Keratinocyte (primary cell): ENCODE data around the gene BHMT. TPM values are rescaled to one million over a fixed set of nuclear protein-coding genes. Genes with fewer than 3 reads are reported as not detected.

ENCODE experiments used
- DNase-seq: peaks from one replicate; pipeline ENCODE4 v3.0.0-alpha.2; 2011; ENCODE audit warnings: low read depth, missing footprints, low spot score
- FAIRE-seq: peaks from 2 replicates; lab custom pipeline; 2011; peaks lifted over from hg19 to GRCh38; lab: Jason Lieb, UNC
- H2AFZ ChIP-seq: 2 replicates; pipeline ENCODE4 v1.6.0; 2012; ENCODE audit warnings: low read length, control low read depth, inconsistent platforms; ENCODE audit not compliant: control insufficient read depth
- H3K27ac ChIP-seq: 2 replicates; pipeline ENCODE4 v1.5.1; 2011; ENCODE audit warnings: low read length; ENCODE audit not compliant: control insufficient read depth, insufficient read depth
- H3K27me3 ChIP-seq: 3 replicates; pipeline ENCODE4 v1.6.0; 2011; ENCODE audit warnings: low read length; ENCODE audit not compliant: control insufficient read depth, insufficient read depth; ENCODE audit errors: extremely low read depth
- H3K36me3 ChIP-seq, 2 experiments: 2 replicates in 1 of 2; 3 replicates in 1 of 2; pipeline ENCODE4 v1.5.1; 2011; ENCODE audit warnings: low read length in 2 of 2, mild to moderate bottlenecking in 1 of 2; ENCODE audit not compliant: control insufficient read depth in 2 of 2, insufficient read depth in 2 of 2; ENCODE audit errors: extremely low read depth in 1 of 2
- H3K4me1 ChIP-seq: 3 replicates; pipeline ENCODE4 v1.5.1; 2011; ENCODE audit warnings: low read length; ENCODE audit not compliant: control insufficient read depth, insufficient read depth; ENCODE audit errors: extremely low read depth
- H3K4me2 ChIP-seq: 3 replicates; pipeline ENCODE4 v1.6.0; 2011; ENCODE audit warnings: low read depth, low read length; ENCODE audit not compliant: control insufficient read depth, insufficient read depth; ENCODE audit errors: extremely low read depth
- H3K4me3 ChIP-seq, 3 experiments: fragments of 200-600 bp in 1 of 3; sonication (generic) in 1 of 3; 2 replicates in 2 of 3; 3 replicates in 1 of 3; pipeline ENCODE4 v1.5.1; 2011 to 2016; ENCODE audit warnings: low read length in 3 of 3, mild to moderate bottlenecking in 3 of 3, control low read depth in 2 of 3, inconsistent platforms in 1 of 3, low read depth in 1 of 3, mixed read lengths in 1 of 3, mixed run types in 1 of 3, moderate library complexity in 1 of 3; ENCODE audit not compliant: control insufficient read depth in 2 of 3, insufficient read depth in 2 of 3; ENCODE audit errors: extremely low read depth in 1 of 3
- H3K79me2 ChIP-seq: 2 replicates; pipeline ENCODE4 v1.6.0; 2012; ENCODE audit warnings: low read length; ENCODE audit not compliant: control insufficient read depth, insufficient read depth
- H3K9ac ChIP-seq: 3 replicates; pipeline ENCODE4 v1.6.0; 2011; ENCODE audit warnings: low read length; ENCODE audit not compliant: control insufficient read depth, insufficient read depth; ENCODE audit errors: extremely low read depth
- H3K9me1 ChIP-seq: 3 replicates; pipeline ENCODE4 v1.6.0; 2011; ENCODE audit warnings: low read length; ENCODE audit not compliant: control insufficient read depth, insufficient read depth; ENCODE audit errors: extremely low read depth
- H3K9me3 ChIP-seq: 2 replicates; pipeline ENCODE4 v1.5.1; 2012; ENCODE audit warnings: low read depth, low read length; ENCODE audit not compliant: control insufficient read depth
- H4K20me1 ChIP-seq: 3 replicates; pipeline ENCODE4 v1.6.0; 2011; ENCODE audit warnings: low read length; ENCODE audit not compliant: control insufficient read depth, insufficient read depth; ENCODE audit errors: extremely low read depth
- EZH2 ChIP-seq: IDR thresholded peaks from one replicate; pipeline ENCODE4 v1.6.1; 2012; ENCODE audit warnings: inconsistent platforms, mild to moderate bottlenecking, low read length, moderate library complexity
- dilution Hi-C: fragments of 300-500 bp; cut with MboI; formaldehyde crosslinking; loops from one replicate; pipeline ENCODE4 v1.7.0; 2020; ENCODE audit warnings: low sequenced_read_pairs; ENCODE audit not compliant: extremely low pct_ligation_motif_present
- polyA plus RNA-seq, 5 experiments: library from polyadenylated mRNA; depleted of rRNA in 3 of 5; stranded (reverse) in 3 of 5; stranded (forward) in 1 of 5; unstranded in 1 of 5; fragments of >200 nt; gene quantifications; 1 replicate in 1 of 5; 2 replicates in 3 of 5; 3 replicates in 1 of 5; pipeline versions ENCODE4 v1.2.1 to v1.2.3, GENCODE V29; 2011 to 2012; ENCODE audit warnings: missing spikeins in 2 of 5, low read depth in 1 of 5, low replicate concordance in 1 of 5
- TF ChIP-seq, protein P1 (sequence below), 3 experiments: IDR thresholded peaks in 1 of 3; conservative IDR thresholded peaks in 1 of 3; optimal IDR thresholded peaks in 1 of 3; 2 replicates in 2 of 3; 3 replicates in 1 of 3; pipeline versions ENCODE3 to v1.5.1; 2011; ENCODE audit warnings: low read length in 3 of 3, mild to moderate bottlenecking in 3 of 3, moderate library complexity in 2 of 3, control low read depth in 1 of 3, inconsistent platforms in 1 of 3; ENCODE audit not compliant: insufficient read depth in 2 of 3; ENCODE audit errors: extremely low read depth in 1 of 3

BHMT gene
- polyA plus RNA-seq, 1 donor (not counting 4 experiments of a cell fraction or from before 2014, with no cell fraction given): not detected

DNA sequence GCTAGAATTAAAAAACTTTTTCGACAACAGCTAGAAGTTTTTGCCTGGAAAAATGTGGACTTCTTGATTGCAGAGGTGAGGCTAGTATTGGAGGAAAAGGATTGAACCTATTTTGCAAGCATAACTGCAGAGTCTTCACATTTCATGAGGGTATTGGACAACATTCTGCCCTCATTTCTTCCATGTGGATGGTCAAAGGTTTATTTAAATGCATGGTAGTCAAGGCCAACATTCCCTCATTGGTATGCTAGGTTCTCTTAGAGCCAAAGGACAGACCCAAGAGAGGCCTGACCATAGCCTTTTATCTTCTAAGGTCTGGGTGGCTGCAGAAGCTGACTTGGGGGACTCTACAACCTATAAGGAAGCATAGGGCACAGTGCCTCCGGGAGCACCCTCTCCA is 30.8 kb upstream of the BHMT start:
- DNase-seq (no peak), FAIRE-seq (no peak)
- Histone ChIP-seq H3K27me3 (peaks cover 3% of the 10 kb centered on the region), H3K4me1 (no peaks in the 10 kb centered on the region), H3K9me3 (no peaks in the 10 kb centered on the region), H3K27ac (no peak overlapping the region), H3K9me1 (no peaks in the 10 kb centered on the region), H3K4me3 (no peak overlapping the region), H3K79me2 (no peaks in the 10 kb centered on the region), H4K20me1 (no peaks in the 10 kb centered on the region), H3K36me3 (no peaks in the 10 kb centered on the region), H2AFZ (no peak overlapping the region), H3K4me2 (no peak overlapping the region), H3K9ac (no peak overlapping the region)
- TF ChIP-seq EZH2: no peak
- TF ChIP-seq, protein P1, sequence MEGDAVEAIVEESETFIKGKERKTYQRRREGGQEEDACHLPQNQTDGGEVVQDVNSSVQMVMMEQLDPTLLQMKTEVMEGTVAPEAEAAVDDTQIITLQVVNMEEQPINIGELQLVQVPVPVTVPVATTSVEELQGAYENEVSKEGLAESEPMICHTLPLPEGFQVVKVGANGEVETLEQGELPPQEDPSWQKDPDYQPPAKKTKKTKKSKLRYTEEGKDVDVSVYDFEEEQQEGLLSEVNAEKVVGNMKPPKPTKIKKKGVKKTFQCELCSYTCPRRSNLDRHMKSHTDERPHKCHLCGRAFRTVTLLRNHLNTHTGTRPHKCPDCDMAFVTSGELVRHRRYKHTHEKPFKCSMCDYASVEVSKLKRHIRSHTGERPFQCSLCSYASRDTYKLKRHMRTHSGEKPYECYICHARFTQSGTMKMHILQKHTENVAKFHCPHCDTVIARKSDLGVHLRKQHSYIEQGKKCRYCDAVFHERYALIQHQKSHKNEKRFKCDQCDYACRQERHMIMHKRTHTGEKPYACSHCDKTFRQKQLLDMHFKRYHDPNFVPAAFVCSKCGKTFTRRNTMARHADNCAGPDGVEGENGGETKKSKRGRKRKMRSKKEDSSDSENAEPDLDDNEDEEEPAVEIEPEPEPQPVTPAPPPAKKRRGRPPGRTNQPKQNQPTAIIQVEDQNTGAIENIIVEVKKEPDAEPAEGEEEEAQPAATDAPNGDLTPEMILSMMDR (optimal IDR thresholded peaks at IDR 0.05 in 1 of 3, IDR thresholded peaks at IDR 0.05 in 1 of 3, conservative IDR thresholded peaks at IDR 0.05 in 1 of 3; ENCODE audit: extremely low read depth in 1 of 3, insufficient read depth in 2 of 3, low read length in 3 of 3): no peak
- dilution Hi-C loops: no loop called here

DNA sequence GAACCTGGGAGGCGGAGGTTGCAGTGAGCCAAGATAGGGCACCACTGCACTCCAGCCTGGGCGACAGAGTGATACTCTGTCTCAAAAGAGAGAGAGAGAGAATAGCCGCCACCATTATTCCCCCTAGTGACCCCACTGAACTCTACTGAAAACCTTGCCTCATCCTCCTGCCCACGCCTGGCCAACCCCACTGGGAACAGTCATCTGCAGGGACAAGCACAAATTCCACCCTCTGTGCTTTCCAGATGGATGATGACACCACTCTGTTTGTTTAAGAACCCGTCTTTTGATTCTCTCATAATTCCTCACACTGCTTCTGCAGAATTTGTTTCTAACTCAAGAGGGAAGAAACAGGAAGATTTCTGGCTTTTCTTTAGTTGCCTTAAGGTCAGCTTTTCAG is 29.8 kb upstream of the BHMT start:
- Histone ChIP-seq H3K4me1 (no peaks in the 10 kb centered on the region), H4K20me1 (no peaks in the 10 kb centered on the region), H3K9ac (no peak overlapping the region), H3K27ac (no peak overlapping the region), H3K36me3 (no peaks in the 10 kb centered on the region), H3K9me3 (no peaks in the 10 kb centered on the region), H2AFZ (no peak overlapping the region), H3K4me2 (no peak overlapping the region), H3K4me3 (no peak overlapping the region), H3K27me3 (peaks cover 3% of the 10 kb centered on the region), H3K79me2 (no peaks in the 10 kb centered on the region), H3K9me1 (no peaks in the 10 kb centered on the region)
- DNase-seq (no peak), FAIRE-seq (no peak)
- TF ChIP-seq, protein P1 (optimal IDR thresholded peaks at IDR 0.05 in 1 of 3, IDR thresholded peaks at IDR 0.05 in 1 of 3, conservative IDR thresholded peaks at IDR 0.05 in 1 of 3; ENCODE audit: extremely low read depth in 1 of 3, insufficient read depth in 2 of 3, low read length in 3 of 3): no peak
- TF ChIP-seq EZH2: no peak
- dilution Hi-C loops: no loop called here
